ENCODE data around the gene PAQR6. TPM values are rescaled to one million over a fixed set of nuclear protein-coding genes. Genes with fewer than 3 reads are reported as not detected.

Gene PAQR6
- total and polyA plus RNA-seq, 10 of the 15 experiments (the other 5 are each of a cell fraction or from before 2014, with no cell fraction given) = 0.42 to 4.5 (median 1.3) TPM

DNA sequence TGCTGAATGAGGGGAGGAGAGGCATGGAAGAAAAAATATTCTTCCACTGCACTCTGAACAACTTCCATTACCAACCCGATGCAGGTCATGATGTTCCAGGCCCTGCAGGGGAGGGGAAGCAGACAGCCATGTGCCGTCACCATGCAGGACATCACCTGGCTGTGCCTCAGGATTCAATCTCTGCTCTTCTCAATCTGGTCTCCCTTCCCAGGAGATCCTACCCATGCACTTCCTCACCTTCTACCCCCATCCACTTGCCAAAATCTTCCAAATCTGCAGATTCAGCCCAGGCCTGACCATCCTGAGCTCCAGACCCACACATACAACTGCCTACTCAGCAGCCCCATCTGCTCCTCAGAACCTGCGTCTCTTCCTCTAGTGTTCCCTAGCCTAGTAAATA lies 5.8 kb upstream of the PAQR6 start:
- DNase-seq (ENCODE audit: low read depth, low spot score) (no peak), FAIRE-seq (no peak), ATAC-seq (no peak)
- ChIA-PET SMC1A (ENCODE audit: uncharacterized antibody, unreplicated experiment) (no interaction called here), CTCF (no interaction called here), POLR2A (interaction anchor here (0.5 kb wide), 1 partner anchor 13 kb away, joined by 5 read pairs; no protein-coding TSS in a partner anchor), RAD21 (ENCODE audit: unreplicated experiment) (no interaction called here)
- no peak overlapping the region for H3K9ac ChIP-seq (ENCODE audit: control insufficient read depth, insufficient read depth, low read length)
- no peak overlapping the region for H3K4me2 ChIP-seq (ENCODE audit: control insufficient read depth, insufficient read depth)
- no peaks in the 10 kb centered on the region for H3K4me1 ChIP-seq (ENCODE audit: control insufficient read depth, insufficient read depth, low read length)
- intact Hi-C loops (cut with micrococcal nuclease; ENCODE audit: unreplicated experiment) = no loop called here
- in situ Hi-C loops (cut with MboI) = no loop called here
- H3K9me3 ChIP-seq (replicated peaks; ENCODE audit: control insufficient read depth, insufficient read depth, low read length) = no peaks in the 10 kb centered on the region
- no peaks in the 10 kb centered on the region for H3K27me3 ChIP-seq (replicated peaks in 1 of 2; ENCODE audit: control insufficient read depth in 2 of 2, insufficient read depth in 2 of 2, low read length in 1 of 2)
- no peaks in the 10 kb centered on the region for H3K79me2 ChIP-seq (ENCODE audit: control insufficient read depth, insufficient read depth, low read length)
- 91% methylated on average over 3 of the region's 3 CpGs for WGBS (ENCODE audit: insufficient coverage, insufficient replicate concordance, low lambda C conversion rate, missing lambda C conversion rate)
- no peaks in the 10 kb centered on the region for H4K20me1 ChIP-seq (ENCODE audit: control insufficient read depth, insufficient read depth)
- no peak overlapping the region for H3K27ac ChIP-seq (ENCODE audit: control insufficient read depth, insufficient read depth)
- H3K4me3 ChIP-seq = no peak overlapping the region
- H3K36me3 ChIP-seq (ENCODE audit: control insufficient read depth in 2 of 2, insufficient read depth in 2 of 2, low read length in 1 of 2) = peaks cover 22 to 50% of the 10 kb centered on the region in 2 experiments
- BruUV-seq (replicated peaks) = no TSS peak
- no peak overlapping the region for H2AFZ ChIP-seq (ENCODE audit: control insufficient read depth, low read depth, low read length)
- TF ChIP-seq, protein P1, sequence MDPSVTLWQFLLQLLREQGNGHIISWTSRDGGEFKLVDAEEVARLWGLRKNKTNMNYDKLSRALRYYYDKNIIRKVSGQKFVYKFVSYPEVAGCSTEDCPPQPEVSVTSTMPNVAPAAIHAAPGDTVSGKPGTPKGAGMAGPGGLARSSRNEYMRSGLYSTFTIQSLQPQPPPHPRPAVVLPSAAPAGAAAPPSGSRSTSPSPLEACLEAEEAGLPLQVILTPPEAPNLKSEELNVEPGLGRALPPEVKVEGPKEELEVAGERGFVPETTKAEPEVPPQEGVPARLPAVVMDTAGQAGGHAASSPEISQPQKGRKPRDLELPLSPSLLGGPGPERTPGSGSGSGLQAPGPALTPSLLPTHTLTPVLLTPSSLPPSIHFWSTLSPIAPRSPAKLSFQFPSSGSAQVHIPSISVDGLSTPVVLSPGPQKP (IDR thresholded peaks at IDR 0.05; ENCODE audit: low read depth, low read length) = no peak
- TF ChIP-seq, protein P2, sequence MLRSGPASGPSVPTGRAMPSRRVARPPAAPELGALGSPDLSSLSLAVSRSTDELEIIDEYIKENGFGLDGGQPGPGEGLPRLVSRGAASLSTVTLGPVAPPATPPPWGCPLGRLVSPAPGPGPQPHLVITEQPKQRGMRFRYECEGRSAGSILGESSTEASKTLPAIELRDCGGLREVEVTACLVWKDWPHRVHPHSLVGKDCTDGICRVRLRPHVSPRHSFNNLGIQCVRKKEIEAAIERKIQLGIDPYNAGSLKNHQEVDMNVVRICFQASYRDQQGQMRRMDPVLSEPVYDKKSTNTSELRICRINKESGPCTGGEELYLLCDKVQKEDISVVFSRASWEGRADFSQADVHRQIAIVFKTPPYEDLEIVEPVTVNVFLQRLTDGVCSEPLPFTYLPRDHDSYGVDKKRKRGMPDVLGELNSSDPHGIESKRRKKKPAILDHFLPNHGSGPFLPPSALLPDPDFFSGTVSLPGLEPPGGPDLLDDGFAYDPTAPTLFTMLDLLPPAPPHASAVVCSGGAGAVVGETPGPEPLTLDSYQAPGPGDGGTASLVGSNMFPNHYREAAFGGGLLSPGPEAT (IDR thresholded peaks at IDR 0.05; ENCODE audit: low read depth) = no peak
- TF ChIP-seq RELA (IDR thresholded peaks at IDR 0.05; ENCODE audit: borderline replicate concordance, partially characterized antibody) = no peak
- TF ChIP-seq SMC3 (IDR thresholded peaks at IDR 0.05; ENCODE audit: borderline replicate concordance, low read length) = no peak
- no peak for TF ChIP-seq HCFC1 (IDR thresholded peaks at IDR 0.05; ENCODE audit: low read length)
- TF ChIP-seq IKZF2 (IDR thresholded peaks at IDR 0.05) = no peak
- TF ChIP-seq, protein P3, sequence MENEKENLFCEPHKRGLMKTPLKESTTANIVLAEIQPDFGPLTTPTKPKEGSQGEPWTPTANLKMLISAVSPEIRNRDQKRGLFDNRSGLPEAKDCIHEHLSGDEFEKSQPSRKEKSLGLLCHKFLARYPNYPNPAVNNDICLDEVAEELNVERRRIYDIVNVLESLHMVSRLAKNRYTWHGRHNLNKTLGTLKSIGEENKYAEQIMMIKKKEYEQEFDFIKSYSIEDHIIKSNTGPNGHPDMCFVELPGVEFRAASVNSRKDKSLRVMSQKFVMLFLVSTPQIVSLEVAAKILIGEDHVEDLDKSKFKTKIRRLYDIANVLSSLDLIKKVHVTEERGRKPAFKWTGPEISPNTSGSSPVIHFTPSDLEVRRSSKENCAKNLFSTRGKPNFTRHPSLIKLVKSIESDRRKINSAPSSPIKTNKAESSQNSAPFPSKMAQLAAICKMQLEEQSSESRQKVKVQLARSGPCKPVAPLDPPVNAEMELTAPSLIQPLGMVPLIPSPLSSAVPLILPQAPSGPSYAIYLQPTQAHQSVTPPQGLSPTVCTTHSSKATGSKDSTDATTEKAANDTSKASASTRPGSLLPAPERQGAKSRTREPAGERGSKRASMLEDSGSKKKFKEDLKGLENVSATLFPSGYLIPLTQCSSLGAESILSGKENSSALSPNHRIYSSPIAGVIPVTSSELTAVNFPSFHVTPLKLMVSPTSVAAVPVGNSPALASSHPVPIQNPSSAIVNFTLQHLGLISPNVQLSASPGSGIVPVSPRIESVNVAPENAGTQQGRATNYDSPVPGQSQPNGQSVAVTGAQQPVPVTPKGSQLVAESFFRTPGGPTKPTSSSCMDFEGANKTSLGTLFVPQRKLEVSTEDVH (IDR thresholded peaks at IDR 0.05; ENCODE audit: low read depth, partially characterized antibody) = no peak
- TF ChIP-seq TCF3 (IDR thresholded peaks at IDR 0.05; ENCODE audit: borderline replicate concordance, insufficient read depth, low read depth, low read length) = no peak
- TF ChIP-seq CBX3 (IDR thresholded peaks at IDR 0.05; ENCODE audit: borderline replicate concordance, low read depth) = no peak
- no peak for TF ChIP-seq SRF (IDR thresholded peaks at IDR 0.05; ENCODE audit: low read depth in 2 of 2, low read length in 2 of 2)
- TF ChIP-seq ZBTB40 (IDR thresholded peaks at IDR 0.05; ENCODE audit: borderline replicate concordance) = no peak
- no peak for TF ChIP-seq CHD1 (IDR thresholded peaks at IDR 0.05; ENCODE audit: low read depth, low read length)
- TF ChIP-seq RCOR1 (conservative IDR thresholded peaks at IDR 0.05; ENCODE audit: low read depth, low read length) = no peak
- TF ChIP-seq NR2C1 (IDR thresholded peaks at IDR 0.05) = no peak

Measured in GM12878 (cell line).